GM12801 (cell line): ENCODE results near the gene KIAA1958.

ENCODE experiments used
- CTCF ChIP-seq: IDR thresholded peaks from one replicate; pipeline ENCODE4 v1.5.1; 2011; ENCODE audit warnings: control low read depth; ENCODE audit not compliant: insufficient read length; ENCODE audit errors: extremely low read depth

KIAA1958 gene

GRCh38 chr9:112551641-112552040, 65.0 kb downstream of the KIAA1958 start:
- no peak for TF ChIP-seq CTCF

- TF ChIP-seq CTCF, result no peak
Observed at GRCh38 chr9:112552229-112553056, 65.8 kb downstream of the KIAA1958 start.

- TF ChIP-seq CTCF, result no peak
Observed at GRCh38 chr9:112553256-112553826, 66.7 kb downstream of the KIAA1958 start.

- TF ChIP-seq CTCF, result no peak
Observed at GRCh38 chr9:112554516-112554915, 67.9 kb downstream of the KIAA1958 start.

- TF ChIP-seq CTCF, result no peak
Observed at GRCh38 chr9:112555101-112555643, 68.5 kb downstream of the KIAA1958 start.

GRCh38 chr9:112555844-112556482, 69.3 kb downstream of the KIAA1958 start:
- no peak for TF ChIP-seq CTCF
